DMS79 (cell line): ENCODE results near the gene MACROD2.

Experiments used
- DNase-seq: peaks from one replicate; lab custom pipeline; 2025; lab: John Stamatoyannopoulos, UW

MACROD2 gene

GRCh38 chr20:14583413-14583812, 588.1 kb downstream of the MACROD2 start:
- DNase-seq = no peak

DNA sequence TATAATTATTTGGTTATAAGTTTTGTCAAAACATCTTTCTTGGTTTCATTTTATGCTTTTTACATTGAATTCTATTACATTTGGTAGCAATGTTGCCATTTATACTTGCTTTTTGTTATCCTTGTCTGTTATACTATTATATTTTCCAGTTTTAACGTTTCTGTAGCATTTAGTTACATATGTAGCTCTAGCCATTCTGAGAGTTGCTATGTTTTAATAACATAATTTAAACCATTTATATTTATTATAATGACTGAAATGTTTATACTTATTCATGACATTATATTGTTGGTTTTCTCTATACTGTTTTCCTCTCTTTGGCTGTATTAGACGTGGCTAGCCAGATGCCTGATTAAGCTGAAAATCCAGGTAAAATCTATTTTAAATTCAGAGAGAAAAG, 594.1 kb downstream of the MACROD2 start:
- DNase-seq = no peak

DNA sequence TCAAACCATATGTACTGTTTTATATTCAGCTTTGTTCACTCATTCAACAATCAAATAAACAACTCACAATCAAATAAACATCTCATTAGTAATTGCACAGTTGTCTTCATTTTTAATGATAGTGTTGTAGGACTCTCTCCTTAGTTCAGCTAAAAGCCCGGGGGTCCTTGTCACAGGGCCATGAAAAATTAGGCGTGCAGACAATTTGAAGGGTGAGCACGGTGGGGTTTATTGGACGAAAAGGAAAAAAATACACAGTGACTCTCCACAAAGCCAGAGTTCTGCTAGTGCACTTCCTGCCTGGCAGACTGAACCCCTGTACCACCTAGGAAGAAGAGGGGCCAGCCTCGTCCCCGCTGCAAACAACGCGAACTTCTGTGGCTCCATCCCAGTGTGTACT, 599.7 kb downstream of the MACROD2 start:
- DNase-seq = no peak

DNA sequence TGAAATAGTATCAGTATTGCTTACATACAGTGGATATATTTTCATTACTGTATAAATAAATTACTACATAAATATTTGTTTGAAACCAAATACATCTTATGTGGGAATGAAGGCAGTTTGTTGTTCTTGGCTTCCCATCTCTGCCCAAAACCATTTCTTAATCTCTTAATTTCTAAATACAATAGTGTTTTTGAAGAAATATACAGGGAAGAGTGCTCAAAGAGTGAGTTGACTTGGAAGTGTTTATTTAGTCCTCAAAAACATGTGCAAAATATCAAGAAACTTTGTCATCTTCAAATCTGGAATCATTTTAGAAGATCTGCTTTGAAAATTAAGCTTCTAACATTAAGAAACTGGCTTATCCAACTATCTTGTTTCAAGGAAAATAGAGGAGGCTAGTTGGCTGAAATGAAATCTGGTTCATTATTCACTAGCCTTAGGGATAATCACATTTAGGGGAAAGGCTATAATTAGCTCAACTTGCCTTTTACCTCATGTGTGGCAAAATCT, 601.9 kb downstream of the MACROD2 start:
- no peak for DNase-seq

DNA sequence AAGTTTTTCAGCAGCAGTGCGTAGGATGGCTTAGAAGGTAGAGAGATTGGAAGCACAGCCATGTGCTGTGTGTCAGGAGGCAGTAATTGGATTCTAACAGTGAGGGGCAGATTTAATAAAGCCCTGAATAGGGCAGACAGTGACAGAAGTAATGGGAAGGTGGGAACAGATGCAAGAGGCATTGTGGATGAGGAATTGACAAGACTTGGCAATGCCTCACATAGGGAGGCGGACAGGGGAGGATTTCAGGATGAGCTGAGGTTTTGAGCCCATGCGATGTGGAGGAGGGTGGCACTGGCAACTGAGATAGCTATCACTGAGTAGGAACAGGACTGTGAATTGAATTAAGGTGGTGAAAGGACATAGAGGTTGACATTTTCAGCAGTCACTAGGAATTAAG, 604.3 kb downstream of the MACROD2 start:
- no peak for DNase-seq

DNA sequence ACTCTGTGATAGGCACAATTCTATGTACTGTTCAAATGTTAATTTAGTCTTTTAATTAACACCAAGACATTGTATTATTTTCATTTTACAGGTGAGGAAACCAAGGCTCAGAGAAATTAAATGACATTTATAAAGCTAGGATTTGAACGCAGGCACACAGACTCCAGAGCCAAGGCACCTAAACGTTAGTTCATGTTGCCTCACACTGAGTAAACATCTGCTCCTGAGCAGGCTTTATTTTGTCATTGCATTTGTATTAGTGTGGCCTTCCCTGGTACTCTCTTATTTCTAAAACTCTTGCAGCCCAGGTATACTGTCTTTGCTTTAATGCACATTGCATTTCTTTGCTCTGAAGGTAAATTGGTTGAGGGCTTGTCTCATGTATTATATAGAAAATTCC, 605.2 kb downstream of the MACROD2 start:
- no peak for DNase-seq

GRCh38 chr20:14604143-14604542, 608.8 kb downstream of the MACROD2 start:
- DNase-seq = no peak

GRCh38 chr20:14609328-14610221, 614.3 kb downstream of the MACROD2 start:
- DNase-seq = no peak

DNA sequence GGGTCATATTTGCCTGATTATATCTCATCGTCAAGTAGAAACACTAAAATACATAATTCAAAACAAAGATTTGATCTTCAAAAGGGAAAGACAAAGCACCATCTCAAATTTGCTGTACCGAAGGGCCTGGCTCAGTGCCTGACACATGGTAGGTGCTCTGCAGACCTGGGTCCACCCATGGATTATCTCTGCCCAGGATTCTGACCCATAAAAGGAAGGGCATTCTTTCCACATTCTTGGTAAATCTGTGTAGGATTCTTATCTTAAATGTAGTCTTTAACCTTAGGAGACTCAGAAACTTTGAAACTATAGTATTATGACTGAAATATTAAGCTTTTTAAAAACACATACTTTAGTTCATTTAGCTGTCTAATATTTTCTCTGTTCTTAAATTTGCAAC, 616.2 kb downstream of the MACROD2 start:
- no peak for DNase-seq

DNA sequence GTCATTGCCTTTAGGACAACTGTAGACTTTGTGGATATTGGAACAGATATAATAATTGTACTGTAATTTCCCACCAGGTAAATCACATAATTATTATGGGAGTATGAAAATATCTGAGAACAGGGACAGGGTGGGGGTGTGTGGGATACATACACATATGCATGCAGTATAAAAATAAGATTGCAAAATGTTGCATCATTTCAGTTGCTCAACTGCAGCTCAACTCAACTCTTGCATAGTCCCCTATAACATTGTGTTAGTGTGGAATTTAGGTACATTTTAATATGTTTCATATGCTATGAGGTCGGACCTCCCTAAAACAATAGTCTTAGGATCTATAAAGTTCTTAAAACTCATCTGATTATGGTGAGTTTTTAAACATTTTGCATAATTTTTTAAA, 617.1 kb downstream of the MACROD2 start:
- no peak for DNase-seq

- no peak for DNase-seq
Measured at GRCh38 chr20:14616003-14616402, 620.7 kb downstream of the MACROD2 start.

DNA sequence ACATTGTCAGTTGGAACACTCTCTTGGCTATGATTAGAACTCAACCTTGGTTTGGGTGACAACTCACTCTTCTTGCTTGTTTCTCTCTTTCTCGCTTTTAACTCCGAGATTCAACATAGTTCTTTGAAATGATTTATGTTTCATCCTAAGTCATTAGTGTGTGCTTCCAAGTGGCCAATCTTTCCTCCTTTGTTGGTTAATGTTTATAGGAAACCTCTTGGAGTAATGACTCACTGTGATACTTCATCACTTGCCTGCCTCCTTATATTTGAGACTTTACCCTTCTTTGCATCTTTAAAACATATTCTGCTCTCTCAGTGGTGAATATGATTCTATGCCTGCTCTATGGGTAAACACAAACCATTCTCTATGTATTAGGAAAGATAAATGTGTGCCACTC, 621.8 kb downstream of the MACROD2 start:
- no peak for DNase-seq

GRCh38 chr20:14619411-14619810, 624.1 kb downstream of the MACROD2 start:
- no peak for DNase-seq

DNA sequence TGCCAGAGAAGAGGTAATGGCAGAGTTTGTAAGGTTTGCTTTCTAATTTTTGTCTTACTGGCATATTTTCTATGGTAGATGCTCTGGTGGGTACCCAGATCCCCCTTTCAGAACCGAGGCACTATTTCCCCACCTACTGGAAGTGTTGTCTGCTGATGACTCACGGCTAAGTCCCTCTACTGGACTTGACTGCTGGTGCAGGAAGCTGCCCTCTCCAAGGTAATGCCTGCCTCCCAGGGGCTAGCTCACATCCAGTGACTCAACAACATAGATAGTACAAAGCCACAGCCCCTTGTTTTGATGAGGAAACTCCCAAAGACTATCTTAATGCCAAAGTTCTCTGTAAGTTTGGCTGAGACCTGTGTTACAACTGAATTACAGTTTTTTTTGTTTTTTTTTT, 627.5 kb downstream of the MACROD2 start:
- DNase-seq = no peak

DNA sequence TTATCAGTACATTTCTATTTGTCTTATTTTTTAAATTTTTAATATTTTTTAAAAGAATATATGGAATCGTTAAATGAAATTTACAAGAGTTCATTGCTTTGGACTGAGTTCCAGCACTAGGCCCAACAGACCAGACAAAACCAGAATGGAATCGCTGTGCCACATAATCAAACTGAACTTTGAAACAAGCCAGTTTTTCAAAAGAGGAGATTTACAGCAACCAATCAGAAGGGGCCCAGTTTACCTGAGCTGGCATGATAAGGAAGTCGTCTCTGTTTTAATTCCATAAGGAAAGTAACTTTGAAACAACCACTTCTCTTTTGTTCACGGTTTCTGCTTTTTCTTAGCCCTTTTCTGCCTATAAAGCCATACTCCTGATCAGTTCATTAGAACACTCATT, 635.7 kb downstream of the MACROD2 start:
- DNase-seq = no peak

- DNase-seq = no peak
Measured at GRCh38 chr20:14632906-14633305, 637.6 kb downstream of the MACROD2 start.

DNA sequence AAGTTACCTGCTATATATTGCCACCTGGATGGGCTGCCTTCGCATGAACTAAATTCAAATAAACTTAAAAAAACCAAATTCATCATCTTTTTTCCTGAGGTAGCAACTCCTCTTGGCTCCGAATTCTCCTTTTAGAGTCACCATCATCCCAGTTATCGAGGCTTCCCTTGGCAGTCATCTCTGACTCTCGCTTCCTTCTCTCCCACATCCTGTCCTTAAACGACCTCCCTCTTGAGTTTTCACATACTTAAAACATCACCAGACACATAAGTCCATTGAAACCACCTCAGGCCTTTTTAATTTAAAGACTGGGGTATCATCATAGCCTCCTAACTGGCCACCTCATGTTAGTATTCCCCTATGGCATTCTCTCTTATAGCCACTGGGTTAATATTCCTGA, 638.2 kb downstream of the MACROD2 start:
- no peak for DNase-seq

GRCh38 chr20:14634665-14635064, 639.3 kb downstream of the MACROD2 start:
- DNase-seq = no peak

DNA sequence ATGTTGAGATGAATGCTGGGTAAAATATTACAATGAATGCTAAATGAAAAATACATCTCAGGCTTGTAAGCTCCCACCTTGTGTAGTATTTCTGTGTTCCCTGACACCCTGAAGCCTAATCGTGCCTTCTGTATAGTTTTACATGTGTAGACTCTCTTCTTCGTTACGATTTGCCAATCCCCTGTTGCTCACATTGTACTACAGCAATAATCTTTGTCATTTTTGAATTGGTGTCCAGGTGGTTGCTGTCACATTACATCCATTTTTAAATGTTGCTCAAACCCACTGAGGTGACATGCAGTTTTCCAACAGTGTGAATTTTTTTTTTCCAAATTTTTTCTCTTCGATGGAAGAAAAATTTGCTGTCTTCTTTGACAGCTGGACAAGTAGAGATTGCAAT, 642.1 kb downstream of the MACROD2 start:
- DNase-seq = no peak

- no peak for DNase-seq
Measured at GRCh38 chr20:14643146-14643545, 647.8 kb downstream of the MACROD2 start.

DNA sequence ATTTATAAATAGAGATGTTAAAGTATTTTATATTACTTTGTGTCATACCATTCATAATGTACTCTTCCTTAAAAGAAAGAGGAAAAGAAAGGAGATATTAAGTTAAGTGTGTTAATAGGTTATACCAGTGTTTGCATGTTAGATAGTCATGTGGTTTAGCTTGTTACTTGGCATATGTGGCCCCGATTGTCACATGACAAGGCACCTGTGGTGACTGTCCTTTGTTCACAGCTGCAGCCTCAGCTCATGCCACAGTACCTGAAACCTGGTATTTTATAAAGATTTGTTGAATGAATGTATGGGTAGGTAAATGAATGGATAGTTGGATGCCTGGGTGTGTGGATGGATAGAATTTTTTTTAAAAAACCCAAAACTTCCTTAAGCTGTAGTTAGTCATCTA, 648.2 kb downstream of the MACROD2 start:
- DNase-seq = no peak

DNA sequence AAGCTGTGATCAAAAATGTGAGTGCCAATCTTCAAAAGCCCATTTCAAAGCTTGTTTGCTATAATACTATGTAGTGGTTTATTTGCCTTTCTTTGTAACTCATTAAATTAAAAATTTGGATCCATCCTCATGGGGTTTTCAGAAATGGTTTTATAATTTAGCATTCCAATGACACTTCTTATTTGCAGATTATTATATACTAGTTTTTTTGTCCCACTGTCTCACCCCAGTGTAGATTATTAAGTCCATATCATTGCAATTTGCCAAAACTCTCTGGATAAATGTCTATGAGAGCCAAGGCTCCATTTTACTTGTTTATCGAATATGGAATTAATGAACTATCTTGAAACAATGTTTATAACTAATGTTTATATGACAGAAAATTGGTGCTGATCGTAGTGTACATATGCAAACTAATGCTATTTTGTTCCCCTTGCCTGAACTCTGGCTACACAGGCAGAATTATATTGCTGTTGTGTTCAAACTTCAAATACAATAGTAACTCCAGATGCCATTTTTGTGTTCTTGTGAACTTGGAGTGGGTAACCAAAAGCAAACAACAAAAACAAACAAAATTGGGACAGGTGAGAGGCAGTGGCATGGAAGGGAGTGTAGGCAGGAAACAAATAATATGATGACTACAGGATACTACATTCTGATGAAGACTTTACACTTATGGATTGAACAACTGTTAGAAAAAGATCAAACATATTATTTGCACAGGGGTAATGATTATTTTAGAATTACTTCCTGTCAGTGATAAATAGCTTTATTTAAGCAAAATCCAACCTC, 649.2 kb downstream of the MACROD2 start:
- DNase-seq = no peak

- DNase-seq = no peak
Measured at GRCh38 chr20:14647016-14647415, 651.7 kb downstream of the MACROD2 start.
